Aortic smooth muscle cell (primary cell): ENCODE measurements around the gene ATP5PB. TPM values are rescaled to one million over a fixed set of nuclear protein-coding genes. Genes with fewer than 3 reads are reported as not detected.

ENCODE experiments used
- total RNA-seq: library from RNA; depleted of rRNA; stranded (reverse); fragments of >200 nt; gene quantifications from 2 replicates; pipeline ENCODE4 v1.2.3, GENCODE V29; 2014

Gene ATP5PB, protein sequence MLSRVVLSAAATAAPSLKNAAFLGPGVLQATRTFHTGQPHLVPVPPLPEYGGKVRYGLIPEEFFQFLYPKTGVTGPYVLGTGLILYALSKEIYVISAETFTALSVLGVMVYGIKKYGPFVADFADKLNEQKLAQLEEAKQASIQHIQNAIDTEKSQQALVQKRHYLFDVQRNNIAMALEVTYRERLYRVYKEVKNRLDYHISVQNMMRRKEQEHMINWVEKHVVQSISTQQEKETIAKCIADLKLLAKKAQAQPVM
- 299 and 396 TPM in 2 replicates for total RNA-seq

DNA sequence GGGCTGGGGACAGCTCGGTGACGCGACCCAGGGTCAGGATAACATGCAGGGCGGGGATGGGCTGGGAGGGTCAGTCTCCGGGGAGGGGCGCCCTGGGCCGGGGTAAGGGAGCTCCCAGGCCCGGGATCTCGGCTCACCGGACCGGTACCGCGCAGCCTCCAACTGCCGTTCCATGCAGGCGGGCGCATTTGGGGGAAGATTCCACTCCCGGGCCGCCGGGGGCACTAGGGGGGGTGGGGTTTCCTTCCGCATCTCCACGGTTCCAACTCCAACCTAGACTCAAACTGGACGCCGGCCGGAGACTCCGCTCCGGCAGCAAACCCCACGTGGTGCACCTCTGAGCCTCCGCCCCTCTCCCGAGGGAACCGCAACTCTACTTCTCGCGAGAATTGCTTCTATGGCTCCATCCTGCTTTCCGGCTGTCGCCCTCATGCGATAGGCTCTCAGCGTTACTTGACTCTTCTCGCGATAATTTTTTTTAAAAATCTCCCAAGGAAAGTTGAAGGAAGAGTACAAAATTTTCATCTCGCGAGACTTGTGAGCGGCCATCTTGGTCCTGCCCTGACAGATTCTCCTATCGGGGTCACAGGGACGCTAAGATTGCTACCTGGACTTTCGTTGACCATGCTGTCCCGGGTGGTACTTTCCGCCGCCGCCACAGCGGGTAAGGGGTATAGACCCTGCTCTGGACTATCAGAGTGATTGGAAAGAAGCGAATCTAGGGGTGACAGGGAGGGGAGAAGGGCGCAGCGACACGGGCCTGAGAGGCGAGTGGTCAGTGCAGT lies at the start of gene ATP5PB, which contains the start of gene WDR77:
Gene ATP5PB, plus strand, starts transcription at position 547 of the 785 bp plus-strand sequence. Its CDS starts 78 bp downstream, at position 625.
Gene WDR77, minus strand, starts transcription at position 339 of the 785 bp plus-strand sequence. Its CDS starts 87 bp downstream, at position 252.

DNA sequence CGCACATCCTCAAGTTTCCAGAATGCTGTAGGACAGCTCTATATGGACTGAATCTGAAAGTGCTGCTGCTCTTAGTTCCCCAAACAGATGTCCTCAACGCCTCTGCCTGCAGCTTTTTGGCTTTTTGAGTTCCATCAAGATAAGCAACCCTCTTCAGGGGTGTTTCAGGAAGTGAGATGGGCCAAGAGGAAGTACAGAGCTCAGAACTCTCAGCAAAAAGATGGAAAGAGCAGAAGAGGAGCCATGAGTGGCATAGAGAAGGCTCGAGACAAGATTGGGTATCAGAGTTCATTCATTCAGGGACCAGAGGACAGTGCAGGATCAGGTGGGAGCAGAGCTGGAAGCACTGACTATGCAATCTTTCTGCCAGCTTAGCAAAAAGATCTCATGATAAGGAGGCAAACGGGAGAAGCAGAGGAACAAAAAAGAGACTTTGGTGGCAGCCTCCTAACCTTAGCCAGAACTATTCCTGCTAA lies 54.4 kb downstream of the ATP5PB start, which contains the start of the genes ADORA3 and TMIGD3:
Gene ADORA3, minus strand, starts transcription at position 49 of the 476 bp plus-strand sequence. CDS start 279 bp downstream, outside the sequence.
Gene TMIGD3, minus strand, starts transcription at position 49 of the 476 bp plus-strand sequence. CDS start 279 bp downstream, outside the sequence.

Other genes with a start within 250 kb of the ATP5PB start
- gene DENND2D, start 248.8 kb upstream of the ATP5PB start, total RNA-seq = 0.25 and 0.40 TPM in 2 replicates
- gene CHI3L2, start 221.8 kb upstream of the ATP5PB start, total RNA-seq = 0.12 and 1.1 TPM in 2 replicates
- gene CHIA, start 158.6 kb upstream of the ATP5PB start, total RNA-seq = not detected in 2 replicates
- gene OVGP1, start 21.7 kb upstream of the ATP5PB start, total RNA-seq = 0.26 and 0.44 TPM in 2 replicates
- gene WDR77, start 208 bp upstream of the ATP5PB start, total RNA-seq = 16.4 and 25.9 TPM in 2 replicates
- 0.06 and 0.13 TPM in 2 replicates for gene C1orf162, start 24.5 kb downstream of the ATP5PB start, total RNA-seq
- 0.06 and 0.13 TPM in 2 replicates for gene ADORA3, start 54.2 kb downstream of the ATP5PB start, total RNA-seq
- not detected in 2 replicates for gene TMIGD3, start 54.2 kb downstream of the ATP5PB start, total RNA-seq
- gene RAP1A, start 170.3 kb downstream of the ATP5PB start, total RNA-seq = 17.7 and 25.9 TPM in 2 replicates